ENCODE data around the gene SYTL2.
"Not testable (repeated sequence)": the region's sequence is repeated elsewhere in the genome, so short reads cannot be mapped to it uniquely, and the experiment has no call there.

Gene SYTL2

DNA sequence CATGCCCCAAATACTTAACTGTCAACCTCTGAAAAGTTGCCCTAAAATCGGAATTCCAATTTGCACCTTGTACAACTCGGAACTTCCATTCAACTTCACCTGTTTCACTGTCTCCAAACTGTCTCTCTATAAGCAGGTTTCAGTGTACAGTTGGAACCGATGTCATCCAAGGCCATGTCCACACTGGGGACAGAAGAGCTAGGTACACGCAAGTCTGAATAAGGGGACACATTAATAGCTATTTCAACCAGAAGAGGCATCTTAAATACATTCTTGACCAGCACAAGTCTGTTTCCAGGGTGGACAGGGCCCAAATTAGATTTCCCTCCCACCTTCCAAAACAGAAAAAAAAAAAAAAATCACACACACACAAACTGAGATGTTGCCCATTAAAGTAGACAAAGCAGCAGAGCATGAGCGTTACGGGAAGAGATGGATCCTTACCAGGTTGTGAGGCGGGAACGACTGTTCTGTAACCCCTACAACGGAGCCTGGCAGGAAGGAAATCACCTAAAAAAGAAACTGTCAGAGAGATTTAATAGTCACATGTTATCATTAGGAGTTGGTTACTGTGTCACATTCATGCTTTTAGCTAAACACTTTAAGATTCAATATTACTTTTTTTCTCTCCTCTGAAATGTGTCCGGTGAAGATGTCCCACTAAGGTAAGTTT is 147.7 kb downstream of the SYTL2 start:
- in situ Hi-C loops (cut with MboI; ENCODE audit: low sequenced_read_pairs): no loop called here

DNA sequence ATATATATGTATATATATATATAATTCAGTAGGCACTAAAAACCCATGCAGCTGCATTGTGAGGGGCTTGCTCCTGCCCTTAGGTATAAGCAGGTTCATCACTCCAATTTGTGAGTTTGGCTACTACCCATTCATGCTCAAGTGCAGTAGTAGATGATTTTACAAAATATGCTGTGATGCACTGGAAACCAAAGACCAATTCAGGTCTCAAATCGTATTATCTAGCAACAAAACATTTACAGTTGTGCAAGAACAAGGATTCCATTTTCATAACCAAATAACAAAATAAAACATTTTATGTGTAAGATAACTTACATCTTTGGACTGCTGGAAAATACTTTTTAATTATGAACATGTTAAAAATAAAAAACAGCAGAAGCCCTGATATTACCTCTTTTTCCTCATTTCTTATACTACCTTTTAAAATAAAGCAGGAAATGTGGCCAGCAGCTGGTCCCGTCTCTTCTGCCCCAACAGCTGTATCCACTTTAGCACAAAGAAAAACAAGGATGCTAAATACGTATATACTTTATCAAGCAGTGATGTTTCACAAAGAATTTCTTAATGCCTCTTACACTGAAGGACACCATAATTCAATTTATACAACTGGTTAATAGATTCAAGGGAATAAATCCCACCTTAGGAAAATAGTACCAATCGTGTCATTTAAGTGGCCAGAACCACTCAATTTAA is 148.8 kb downstream of the SYTL2 start:
- in situ Hi-C loops (cut with MboI; ENCODE audit: low sequenced_read_pairs): no loop called here

DNA sequence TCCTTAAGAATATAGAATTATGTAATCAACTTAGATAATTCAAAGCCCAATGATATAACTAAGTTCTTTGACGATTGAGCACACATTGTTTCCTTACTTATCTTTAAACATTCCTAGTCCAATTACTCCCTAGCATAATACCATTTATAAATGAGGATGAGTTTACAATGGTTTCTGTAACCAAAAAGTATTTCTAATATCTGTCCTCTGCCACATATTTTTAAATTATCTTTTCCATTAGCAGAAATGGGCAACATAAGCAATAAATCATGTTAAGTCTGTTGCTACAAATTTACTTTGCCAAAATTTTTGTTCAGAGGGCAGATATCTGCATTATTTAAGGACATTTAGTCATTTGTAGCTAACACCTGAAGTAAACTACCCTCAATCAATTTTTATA is 152.8 kb downstream of the SYTL2 start:
- in situ Hi-C loops (cut with MboI; ENCODE audit: low sequenced_read_pairs): no loop called here

DNA sequence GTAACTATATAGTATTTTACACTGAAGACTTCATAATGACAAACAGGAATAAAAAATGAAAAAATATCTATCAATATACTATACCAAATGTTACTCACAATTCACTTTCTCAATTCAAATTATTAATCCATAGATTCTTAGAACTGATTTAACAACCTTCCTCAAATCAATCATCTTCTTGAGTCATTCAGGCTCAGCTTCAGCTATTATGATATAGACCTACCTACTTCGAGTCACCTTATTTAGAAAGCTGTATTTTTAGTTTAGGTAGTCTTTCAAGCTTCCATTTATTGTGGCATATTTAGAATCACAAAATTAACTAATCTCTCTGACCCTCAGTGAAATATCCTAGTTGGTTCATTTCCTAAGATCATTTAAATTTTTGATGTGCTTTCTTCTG is 154.2 kb downstream of the SYTL2 start:
- in situ Hi-C loops (cut with MboI; ENCODE audit: low sequenced_read_pairs): no loop called here

DNA sequence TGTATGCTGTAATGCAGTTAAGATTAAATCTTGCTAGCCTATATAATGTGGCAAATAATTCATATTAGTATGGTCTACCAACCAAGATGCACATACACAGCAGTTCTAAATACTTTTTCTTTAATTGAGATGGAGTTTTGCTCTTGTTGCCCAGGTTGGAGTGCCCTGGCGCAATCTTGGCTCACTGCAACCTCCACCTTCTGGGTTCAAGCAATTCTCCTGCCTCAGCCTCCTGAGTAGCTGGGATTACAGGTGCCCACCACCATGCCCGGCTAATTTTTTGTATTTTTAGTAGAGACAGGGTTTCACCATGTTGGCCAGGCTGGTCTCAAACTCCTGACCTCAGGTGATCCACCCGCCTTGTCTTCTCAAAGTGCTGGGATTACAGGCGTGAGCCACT is 156.6 kb downstream of the SYTL2 start:
- in situ Hi-C loops (cut with MboI; ENCODE audit: low sequenced_read_pairs): not testable (repeated sequence)

DNA sequence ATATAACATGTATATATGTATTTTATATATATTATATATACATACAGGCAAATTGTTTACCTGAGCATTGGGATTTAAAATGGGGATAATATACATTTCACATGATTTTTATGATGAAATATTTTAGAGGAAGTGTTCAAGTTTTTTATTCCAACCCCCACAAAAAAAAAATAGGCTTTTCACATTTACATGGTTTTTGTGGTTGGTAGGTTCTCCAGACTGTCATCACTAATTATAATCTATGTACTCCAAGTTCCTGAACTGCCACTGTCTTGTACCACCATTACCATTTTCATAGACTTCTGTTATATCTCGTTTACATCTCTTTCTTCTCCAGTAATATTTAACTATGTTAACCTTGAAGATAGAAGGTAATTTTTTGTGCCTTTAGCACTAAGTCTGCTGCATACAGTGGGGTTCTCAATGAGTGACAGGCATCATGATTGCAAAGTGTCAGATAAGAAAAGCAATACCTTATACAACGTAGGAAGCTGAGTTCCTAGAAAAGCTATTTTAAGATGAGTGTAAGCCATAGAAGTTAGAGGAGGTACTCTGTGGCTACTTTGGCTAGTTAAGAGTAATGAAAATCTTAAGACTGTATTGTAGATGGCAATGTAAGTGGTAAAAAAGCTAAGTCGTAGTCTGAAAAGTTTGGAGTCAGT is 158.0 kb downstream of the SYTL2 start:
- in situ Hi-C loops (cut with MboI; ENCODE audit: low sequenced_read_pairs): no loop called here

DNA sequence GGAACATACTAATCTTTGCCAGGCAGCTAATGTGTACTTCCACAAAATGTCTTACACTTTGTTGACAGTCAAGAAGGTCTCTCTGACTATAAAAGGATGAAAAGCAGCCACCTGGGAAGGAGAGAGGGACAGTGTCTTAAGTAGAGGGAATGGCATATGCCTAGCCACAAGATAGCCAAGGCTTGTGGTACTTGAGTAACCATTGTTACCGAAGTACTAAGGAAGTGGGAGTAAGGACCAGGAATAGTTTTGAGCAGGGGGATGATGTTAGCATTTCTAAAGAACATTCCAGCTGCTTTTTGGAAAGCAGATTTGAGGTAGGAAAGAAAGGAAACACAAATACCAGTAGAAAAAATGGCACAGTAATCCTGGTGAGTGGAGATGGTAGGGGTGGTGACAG is 159.8 kb downstream of the SYTL2 start:
- in situ Hi-C loops (cut with MboI; ENCODE audit: low sequenced_read_pairs): no loop called here

DNA sequence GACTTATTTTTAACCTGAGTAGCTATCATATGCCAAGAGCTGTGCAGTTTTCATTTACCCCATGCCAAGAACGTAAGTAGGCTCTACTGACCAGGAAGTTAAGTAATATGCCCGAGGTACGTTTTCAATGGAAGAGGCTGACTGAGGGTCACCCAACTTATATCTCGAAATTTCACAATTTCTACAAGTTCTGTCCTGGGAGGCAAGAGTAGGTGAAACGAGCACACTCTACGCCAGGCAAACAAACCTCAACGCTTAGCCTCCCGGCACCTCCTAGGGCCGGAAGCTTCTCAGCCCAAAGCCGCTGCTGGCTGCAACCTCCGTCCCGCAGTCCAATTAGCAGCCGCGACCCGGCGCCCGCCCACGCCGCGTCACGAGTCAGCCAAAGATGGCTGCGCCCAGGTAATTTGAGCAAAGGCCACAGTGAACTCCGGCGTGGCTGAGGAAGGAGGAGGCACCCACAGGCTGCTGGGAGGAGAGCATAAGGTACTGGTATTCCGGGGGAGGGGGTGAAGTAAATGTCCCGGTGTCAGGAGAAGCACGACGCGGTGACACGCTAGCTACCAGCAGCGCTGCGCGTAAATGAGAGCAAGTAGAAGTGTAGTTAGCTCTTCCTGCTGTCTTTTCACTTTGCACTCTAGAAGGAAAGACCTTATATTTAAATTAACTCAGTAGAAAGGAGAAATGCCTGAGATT is 163.2 kb downstream of the SYTL2 start, which contains the start of gene TMEM126A:
TMEM126A (plus strand) TSS at position 364 of the 696 bp plus-strand sequence. CDS start 2,289 bp downstream, outside the sequence.
- in situ Hi-C loops (cut with MboI; ENCODE audit: low sequenced_read_pairs): no loop called here

DNA sequence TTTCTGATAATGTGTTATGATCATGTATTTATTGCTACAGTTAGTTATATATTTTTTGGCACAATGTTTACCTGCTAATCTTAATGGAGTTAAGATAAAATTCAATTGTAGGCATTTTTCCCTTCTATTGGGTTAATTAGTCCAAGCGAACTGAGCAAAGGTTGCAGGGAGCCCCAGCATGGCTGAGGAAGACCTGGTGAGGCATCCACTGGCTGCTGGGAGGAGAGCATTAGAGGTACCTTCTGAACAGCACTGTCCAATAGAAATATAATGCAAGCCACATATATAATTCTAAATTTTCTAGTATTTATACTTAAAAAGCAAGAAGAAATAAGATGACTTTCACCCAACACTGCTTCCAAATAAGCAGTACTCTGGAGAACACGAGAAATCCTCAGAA is 163.9 kb downstream of the SYTL2 start:
- in situ Hi-C loops (cut with MboI; ENCODE audit: low sequenced_read_pairs): no loop called here

Measured in HL-60/S4 (cell line).